ENCODE data around the gene TBC1D24. TPM values are rescaled to one million over a fixed set of nuclear protein-coding genes. Genes with fewer than 3 reads are reported as not detected.
A peak's percentile ranks its signal among the peaks of the same experiment; 100 is the strongest.

Gene TBC1D24
- total and polyA plus RNA-seq, 2 donors (not counting 1 experiment from before 2014, with no cell fraction given): 7.1 to 9.4 TPM

GRCh38 chr16:2473999-2474876 is 689 bp upstream of the TBC1D24 start:
- ATAC-seq (ENCODE audit: low read depth) (peak; percentile 60), DNase-seq (peak; percentile 84)
- Mint-ChIP-seq H3K27ac (no peak overlapping the region), H3K27me3 (peaks cover 18% of the 10 kb centered on the region), H3K4me1 (peaks cover 35% of the 10 kb centered on the region), H3K9me3 (ENCODE audit: insufficient read depth) (no peaks in the 10 kb centered on the region), H3K4me3 (peak overlapping the region; percentile 79)
- ChIA-PET CTCF (interaction anchor here (0.7 to 3.2 kb wide), 5 partner anchors 13 to 595 kb away, joined by 3 to 13 read pairs (median 5); partner anchors contain the start of gene CCNF), POLR2A (interaction anchor here (0.6 to 1.0 kb wide), 4 partner anchors 11 to 304 kb away, joined by 3 to 6 read pairs (median 4); partner anchors contain the start of genes AMDHD2 and TEDC2)
- peak overlapping the region; percentile 26 to 77 (median 68) for H3K4me3 ChIP-seq (ENCODE audit: control extremely low read depth in 1 of 5, extremely low read depth in 1 of 5, insufficient read depth in 1 of 5, low read depth in 2 of 5, low read length in 4 of 5)
- peak overlapping the region; percentile 89 for H2AFZ ChIP-seq (ENCODE audit: insufficient read depth, low read depth, low read length, poor library complexity, severe bottlenecking)
- intact Hi-C loops (cut with micrococcal nuclease): loop anchor here (1.0 kb wide), 2 partner anchors 14 to 45 kb away; partner anchors contain the start of genes CCNF and TEDC2
- H3K79me2 ChIP-seq (ENCODE audit: control insufficient read depth, insufficient read depth, low read length): peaks cover 39% of the 10 kb centered on the region
- H3K4me1 ChIP-seq (ENCODE audit: control insufficient read depth in 2 of 2, insufficient read depth in 2 of 2, low read length in 2 of 2): peaks cover 49 to 51% of the 10 kb centered on the region in 2 donors
- peaks cover 0 to 37% (median 28%) of the 10 kb centered on the region in 4 experiments for H3K27me3 ChIP-seq (replicated peaks in 1 of 4; ENCODE audit: control extremely low read depth in 1 of 4, control insufficient read depth in 3 of 4, insufficient read depth in 4 of 4, low read length in 3 of 4)
- H3K9me3 ChIP-seq (ENCODE audit: control extremely low read depth in 1 of 3, control insufficient read depth in 2 of 3, insufficient read depth in 1 of 3, low read length in 2 of 3): no peaks in the 10 kb centered on the region
- TF ChIP-seq CTCF (IDR thresholded peaks at IDR 0.05) (peak; percentile 42), EZH2 (IDR thresholded peaks at IDR 0.05; ENCODE audit: borderline replicate concordance, insufficient read depth, low read depth, low read length, poor library complexity, severe bottlenecking) (no peak)
- peak overlapping the region in 1 of 2 donors; percentile 62 for H3K27ac ChIP-seq (ENCODE audit: low read length in 2 of 2)
- no peaks in the 10 kb centered on the region for H3K36me3 ChIP-seq (replicated peaks in 1 of 2; ENCODE audit: control extremely low read depth in 1 of 2, control insufficient read depth in 1 of 2, extremely low read depth in 1 of 2, insufficient read depth in 2 of 2, low read length in 1 of 2)
- H4K20me1 ChIP-seq (ENCODE audit: control insufficient read depth, insufficient read depth, low read length, poor library complexity, severe bottlenecking): peaks cover 46% of the 10 kb centered on the region
- peak overlapping the region; percentile 100 for H3K4me2 ChIP-seq (replicated peaks; ENCODE audit: low read depth, low read length, poor library complexity, severe bottlenecking)
- H3K9ac ChIP-seq (ENCODE audit: low read length): peak overlapping the region; percentile 73
- under 1% methylated on average over 100 of the region's 100 CpGs for WGBS (ENCODE audit: insufficient coverage)

All from B cell (primary cell).